Activated CD4-positive, CD25-positive, alpha-beta regulatory T cell (primary cell): ENCODE results near the gene HSPA12B.

Experiments
- DNase-seq, 4 experiments: peaks; one replicate each; lab custom pipeline; 2025; lab: John Stamatoyannopoulos, UW

The HSPA12B gene

DNA sequence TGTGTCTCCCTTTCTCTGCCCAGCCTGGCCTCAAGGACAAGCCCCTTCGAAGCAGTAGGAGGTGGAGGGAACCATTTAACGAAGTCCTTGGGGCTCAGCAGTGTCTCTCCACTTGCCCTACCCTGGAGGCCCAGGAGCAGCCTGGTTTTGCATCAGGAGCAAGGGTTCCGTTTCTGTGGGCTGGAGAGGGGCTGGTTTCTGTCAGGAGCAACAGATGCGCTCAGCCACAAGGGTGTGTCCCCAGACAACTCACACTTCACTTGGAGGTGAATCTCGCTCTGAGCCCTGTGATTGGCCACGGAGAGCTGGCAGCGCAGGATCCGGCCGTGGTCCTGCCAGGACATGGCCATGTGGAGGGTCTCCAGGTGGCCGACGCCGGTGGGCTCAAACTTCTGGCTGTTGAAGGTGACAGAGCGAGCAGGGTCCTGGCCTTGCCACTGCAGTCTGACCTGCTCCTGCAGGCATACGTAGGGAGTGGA lies 27.0 kb upstream of the HSPA12B start:
- no peak for DNase-seq

- no peak for DNase-seq
Observed at GRCh38 chr20:3705970-3706739, 26.3 kb upstream of the HSPA12B start.

- no peak for DNase-seq
Observed at GRCh38 chr20:3706774-3707507, 25.5 kb upstream of the HSPA12B start.

DNA sequence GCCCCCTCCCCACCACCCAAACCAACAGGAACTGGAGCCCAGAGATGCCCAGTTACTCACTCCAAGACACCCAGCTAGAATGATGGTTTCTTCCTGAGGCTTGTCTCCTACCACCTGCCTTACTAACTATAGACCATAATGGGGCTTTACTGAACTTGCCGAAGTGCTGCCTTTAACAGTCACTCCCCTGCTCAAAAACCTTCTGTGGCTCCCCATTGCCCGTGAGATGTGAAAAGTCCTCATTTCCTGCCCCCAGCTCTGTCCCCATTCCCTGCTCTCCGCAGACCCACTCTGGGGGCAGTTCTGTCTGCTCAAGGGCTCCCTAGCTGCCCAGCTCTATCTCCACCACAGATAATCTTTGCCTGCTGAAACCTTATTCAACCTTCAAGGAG lies 25.0 kb upstream of the HSPA12B start:
- DNase-seq: no peak

DNA sequence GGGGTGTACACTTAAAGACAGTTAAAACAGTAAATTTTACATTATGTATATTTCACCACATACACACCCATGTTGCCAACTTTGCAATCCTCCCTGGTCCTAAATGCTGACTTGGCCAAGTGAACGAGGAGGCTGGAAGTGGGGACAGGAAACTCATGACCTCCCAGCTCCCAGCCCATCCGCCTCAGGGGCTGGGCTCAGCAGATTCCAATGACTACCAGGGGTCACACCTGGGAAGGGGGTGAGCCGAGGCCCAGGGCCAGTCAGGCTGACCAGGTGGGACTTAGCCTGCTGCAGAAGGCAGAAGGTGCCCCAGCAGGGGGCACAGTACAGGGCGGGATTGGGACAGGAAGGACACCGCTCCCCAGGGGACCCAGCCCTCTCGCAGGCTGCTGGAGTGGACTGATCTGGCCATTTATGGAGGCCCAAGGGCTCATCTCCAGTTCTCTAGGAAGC lies 22.4 kb upstream of the HSPA12B start:
- no peak for DNase-seq

DNA sequence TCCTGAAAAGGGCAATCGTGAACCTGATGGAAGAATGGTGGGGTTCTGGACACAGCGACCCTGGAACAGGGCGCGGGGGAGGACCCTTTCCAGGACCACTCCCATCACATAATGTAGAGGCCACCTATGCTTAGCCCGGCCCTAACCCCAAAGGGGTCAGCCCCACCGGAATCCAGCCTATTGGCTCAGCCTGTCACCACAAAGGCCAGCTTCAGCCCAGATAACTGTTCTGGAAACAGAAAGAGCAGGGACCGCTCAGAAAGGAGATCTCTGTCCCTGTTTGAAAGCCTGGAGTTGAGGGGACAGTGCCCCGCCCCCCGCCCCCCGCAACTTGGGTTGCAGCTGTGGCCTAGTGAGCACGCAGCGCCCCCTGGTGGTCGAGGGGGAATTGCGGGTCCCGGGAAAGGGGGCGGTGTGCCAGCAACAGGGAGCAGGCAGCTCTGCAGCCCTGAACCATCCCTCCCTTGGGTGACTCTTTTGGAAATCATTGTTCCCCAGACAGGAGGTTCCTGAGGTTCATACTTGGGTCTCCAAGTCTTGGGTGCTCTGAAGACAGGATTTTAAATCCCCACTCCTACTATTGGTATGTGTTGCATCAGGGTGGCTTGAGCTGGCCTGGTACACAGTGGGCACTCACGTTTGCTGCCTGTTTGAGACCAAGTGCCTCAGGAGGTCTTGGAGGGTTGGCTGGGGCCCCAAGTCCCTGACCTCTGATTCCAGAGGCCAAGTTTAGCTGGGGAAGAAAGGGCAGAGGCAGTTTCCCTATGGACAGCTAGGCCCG lies 21.6 kb upstream of the HSPA12B start:
- peak; percentile 46 to 72 (median 61) for DNase-seq

DNA sequence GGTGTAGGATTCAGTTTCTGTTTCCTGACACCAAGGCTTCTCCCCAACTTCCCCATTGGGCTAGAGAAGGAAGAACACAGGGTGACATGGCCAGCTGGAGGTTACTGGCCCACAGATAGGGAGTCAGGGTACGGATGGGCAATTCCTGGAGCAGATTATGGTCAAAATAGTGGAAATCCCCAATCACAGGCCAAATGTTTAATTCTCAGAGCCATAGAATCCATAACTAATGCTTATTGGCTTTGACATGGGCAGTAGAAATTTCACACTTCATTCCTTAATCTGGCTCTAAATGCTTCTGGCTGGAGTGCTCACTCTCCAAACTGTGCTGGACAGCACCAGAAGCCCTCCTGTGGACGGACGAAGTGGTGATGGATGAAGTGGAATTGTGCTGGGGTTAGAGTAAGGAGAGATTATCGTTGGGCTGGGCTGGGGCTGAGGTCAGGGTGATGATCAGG lies 21.0 kb upstream of the HSPA12B start:
- no peak for DNase-seq

GRCh38 chr20:3712279-3712873 lies 20.1 kb upstream of the HSPA12B start, which contains the start of gene SIGLEC1:
Gene SIGLEC1 (minus strand): TSS chr20:3712600. CDS start chr20:3707128, 5,472 bp downstream.
- no peak for DNase-seq

DNA sequence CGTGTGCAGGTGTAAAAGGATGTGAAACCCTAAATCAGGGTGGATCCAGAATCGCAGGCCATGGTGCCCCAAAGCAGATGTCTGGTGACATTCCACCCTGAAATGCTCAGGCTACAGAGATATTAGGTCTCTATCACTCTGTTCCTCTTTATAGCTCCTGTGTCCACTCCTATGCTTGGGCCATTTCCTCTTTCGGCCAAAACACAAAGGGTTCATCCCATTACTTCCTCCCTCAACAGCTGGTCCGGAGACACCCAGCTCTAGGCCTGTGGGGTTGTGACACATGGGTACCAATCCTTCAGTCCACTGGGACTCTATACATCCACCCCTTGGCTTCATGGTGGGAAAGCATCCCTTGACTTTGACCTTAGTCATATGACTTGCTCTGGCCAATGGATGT lies 18.4 kb upstream of the HSPA12B start:
- DNase-seq: no peak

DNA sequence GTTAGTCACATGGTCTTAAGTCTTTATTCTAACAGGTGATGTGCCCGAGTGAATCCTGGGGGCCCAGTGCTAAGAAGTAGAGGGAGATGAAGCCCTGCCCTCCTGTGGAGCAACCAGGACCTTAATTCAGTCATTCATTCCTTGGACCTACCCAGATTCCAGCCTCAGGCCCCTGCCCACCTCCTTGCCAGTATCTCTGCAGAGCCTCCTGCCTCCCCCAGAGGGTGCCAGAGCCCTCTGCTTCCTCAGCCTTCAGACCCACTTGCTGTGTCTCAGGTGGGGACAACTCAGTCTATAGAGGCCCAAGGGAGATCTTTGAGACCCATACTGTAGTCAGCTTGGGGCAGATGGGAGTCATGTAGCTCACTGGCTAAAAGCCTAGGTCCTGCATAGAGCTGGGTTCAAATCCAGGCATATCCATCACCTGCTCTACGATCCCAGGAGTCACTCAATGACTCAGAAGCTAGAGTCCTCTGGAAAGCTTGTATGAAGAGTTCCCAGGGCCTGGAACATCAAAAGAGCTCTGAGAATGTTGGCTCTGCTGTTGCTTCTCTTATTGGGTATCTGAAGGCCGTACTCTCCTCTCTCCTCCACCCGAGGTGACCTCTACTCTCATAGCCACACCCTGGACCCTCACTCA lies 16.2 kb upstream of the HSPA12B start:
- DNase-seq: no peak

DNA sequence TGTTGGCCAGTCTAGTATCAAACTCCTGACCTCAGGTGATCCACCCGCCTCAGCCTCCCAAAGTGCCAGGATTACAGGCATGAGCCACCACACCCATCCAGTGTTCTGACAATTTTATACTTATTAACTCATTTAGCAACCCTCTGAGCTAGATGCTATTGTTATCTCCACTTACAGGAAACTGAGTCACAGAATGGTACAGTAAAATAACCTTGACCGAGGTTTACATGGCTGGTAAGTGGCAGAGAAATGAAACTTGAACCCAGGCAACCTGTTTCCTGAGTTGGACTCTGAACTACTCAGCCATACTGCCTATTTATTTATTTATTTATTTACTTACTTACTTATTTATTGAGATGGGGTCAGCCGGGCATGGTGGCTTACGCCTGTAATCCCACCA lies 13.4 kb upstream of the HSPA12B start:
- DNase-seq: no peak

DNA sequence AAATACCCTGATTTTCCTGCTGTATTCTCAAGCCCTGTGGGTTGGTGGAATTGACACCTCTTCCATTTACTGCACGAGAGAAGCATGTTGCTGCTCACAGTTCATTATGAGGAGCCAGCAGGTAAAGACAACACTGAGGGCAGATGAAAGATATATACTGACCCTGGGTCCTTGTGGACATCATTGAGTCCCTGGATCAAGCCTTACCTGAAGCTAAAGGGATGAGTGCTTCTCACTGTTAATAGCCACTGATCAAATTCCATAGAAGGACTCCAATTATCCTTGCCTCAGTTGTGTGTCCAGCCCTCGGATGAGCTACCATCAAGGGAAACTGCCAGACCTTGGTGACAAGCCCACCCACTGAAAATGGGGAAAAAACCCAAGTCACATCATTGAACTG lies 12.4 kb upstream of the HSPA12B start:
- no peak for DNase-seq

GRCh38 chr20:3720626-3721025 lies 11.9 kb upstream of the HSPA12B start:
- no peak for DNase-seq

DNA sequence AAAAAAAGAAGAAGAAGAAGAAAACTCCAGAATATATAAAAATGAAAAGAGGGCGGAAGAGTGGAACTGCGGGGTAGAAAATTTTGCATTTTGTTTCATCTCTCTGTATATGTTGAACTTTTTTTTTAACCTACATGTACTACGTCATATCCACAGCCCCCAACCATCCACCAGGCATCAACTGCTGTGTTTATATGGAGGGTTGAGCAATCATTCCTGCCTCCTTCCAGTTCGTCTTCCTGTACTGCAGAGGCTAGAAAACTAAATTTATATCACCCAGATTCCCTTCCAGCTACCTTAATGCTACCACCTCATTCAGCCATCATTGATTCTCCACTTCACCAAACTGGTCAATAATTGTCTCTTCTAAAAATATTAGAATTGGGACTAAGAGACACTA lies 10.6 kb upstream of the HSPA12B start:
- no peak for DNase-seq

- no peak for DNase-seq
Observed at GRCh38 chr20:3723284-3723683, 9.2 kb upstream of the HSPA12B start.

GRCh38 chr20:3724356-3724755 lies 8.1 kb upstream of the HSPA12B start:
- no peak for DNase-seq

- no peak for DNase-seq
Observed at GRCh38 chr20:3727401-3728021, 5.0 kb upstream of the HSPA12B start.

GRCh38 chr20:3728354-3728753 lies 4.1 kb upstream of the HSPA12B start:
- no peak for DNase-seq

- DNase-seq: no peak
Observed at GRCh38 chr20:3728876-3729275, 3.6 kb upstream of the HSPA12B start.

DNA sequence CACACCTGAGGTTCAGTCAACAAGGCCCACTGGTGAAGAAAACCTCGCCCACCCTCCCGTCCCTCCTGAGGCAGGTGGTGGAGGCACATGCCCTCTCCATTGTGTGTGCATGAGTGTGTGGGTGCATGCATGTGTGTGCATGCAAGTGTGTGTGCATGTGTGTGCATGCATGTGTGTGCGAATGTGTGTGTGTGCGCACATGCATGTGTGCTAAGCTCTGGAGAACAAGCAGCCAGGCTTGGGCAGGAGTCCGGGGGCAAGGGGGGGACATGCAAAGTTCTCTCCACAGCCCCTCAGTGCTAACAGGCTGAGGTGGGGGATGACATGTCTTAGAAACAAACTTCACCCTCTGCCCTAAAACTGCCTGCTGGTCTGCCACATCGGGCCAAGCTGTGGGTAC lies 3.1 kb upstream of the HSPA12B start:
- no peak for DNase-seq
